Kidney epithelial cell (primary cell): ENCODE data around the gene NFIB. TPM values are rescaled to one million over a fixed set of nuclear protein-coding genes. Genes with fewer than 3 reads are reported as not detected.

Source experiments
- DNase-seq: peaks from one replicate; pipeline ENCODE4 v3.0.0-alpha.2; 2010; ENCODE audit warnings: low read depth
- H3K27me3 ChIP-seq: 2 replicates; pipeline ENCODE4 v1.6.0; 2011; ENCODE audit warnings: low read length; ENCODE audit not compliant: control insufficient read depth, insufficient read depth
- H3K36me3 ChIP-seq: 2 replicates; pipeline ENCODE4 v1.5.1; 2011; ENCODE audit warnings: low read length; ENCODE audit not compliant: control insufficient read depth, insufficient read depth
- H3K4me3 ChIP-seq: 2 replicates; pipeline ENCODE4 v1.5.1; 2011; ENCODE audit warnings: low read depth, mild to moderate bottlenecking, control low read depth, low read length
- CTCF ChIP-seq: IDR thresholded peaks from 2 replicates; pipeline ENCODE4 v1.5.1; 2011; ENCODE audit warnings: mild to moderate bottlenecking, moderate library complexity, low read length, control low read depth, inconsistent platforms; ENCODE audit not compliant: insufficient read depth, poor library complexity, severe bottlenecking
- total RNA-seq: library from RNA; depleted of rRNA; stranded (reverse); fragments of >200 nt; gene quantifications from 2 replicates; pipeline ENCODE4 v1.2.3, GENCODE V29; 2015

Gene NFIB
- total RNA-seq, 1 donor from 2014 or later, result 3.3 TPM

GRCh38 chr9:14077672-14078071 lies 236.3 kb downstream of the NFIB start:
- no peaks in the 10 kb centered on the region for H3K36me3 ChIP-seq
- H3K4me3 ChIP-seq, result no peak overlapping the region
- H3K27me3 ChIP-seq, result no peaks in the 10 kb centered on the region
- TF ChIP-seq CTCF, result no peak
- DNase-seq, result no peak

- Histone ChIP-seq H3K4me3 (no peak overlapping the region), H3K27me3 (no peaks in the 10 kb centered on the region), H3K36me3 (no peaks in the 10 kb centered on the region)
- no peak for TF ChIP-seq CTCF
- no peak for DNase-seq
Observed at GRCh38 chr9:14075218-14075617, 238.7 kb downstream of the NFIB start.

GRCh38 chr9:14072850-14073249 lies 241.1 kb downstream of the NFIB start:
- H3K27me3 ChIP-seq, result no peaks in the 10 kb centered on the region
- no peak for DNase-seq
- TF ChIP-seq CTCF, result no peak
- H3K36me3 ChIP-seq, result no peaks in the 10 kb centered on the region
- no peak overlapping the region for H3K4me3 ChIP-seq

GRCh38 chr9:14071484-14071883 lies 242.5 kb downstream of the NFIB start:
- no peak overlapping the region for H3K4me3 ChIP-seq
- H3K27me3 ChIP-seq, result no peaks in the 10 kb centered on the region
- H3K36me3 ChIP-seq, result no peaks in the 10 kb centered on the region
- TF ChIP-seq CTCF, result no peak
- no peak for DNase-seq

GRCh38 chr9:14068690-14069089 lies 245.3 kb downstream of the NFIB start:
- no peaks in the 10 kb centered on the region for H3K36me3 ChIP-seq
- no peaks in the 10 kb centered on the region for H3K27me3 ChIP-seq
- no peak for TF ChIP-seq CTCF
- no peak overlapping the region for H3K4me3 ChIP-seq
- no peak for DNase-seq

- no peak for TF ChIP-seq CTCF
- H3K4me3 ChIP-seq, result no peak overlapping the region
- DNase-seq, result no peak
- no peaks in the 10 kb centered on the region for H3K36me3 ChIP-seq
- no peaks in the 10 kb centered on the region for H3K27me3 ChIP-seq
Observed at GRCh38 chr9:14066831-14067230, 247.1 kb downstream of the NFIB start.
